Colonic mucosa (tissue), 4 donors: ENCODE measurements around the gene EEF1A2. TPM values are rescaled to one million over a fixed set of nuclear protein-coding genes. Genes with fewer than 3 reads are reported as not detected.

Experiments used
- DNase-seq: peaks from one replicate; pipeline ENCODE4 v3.0.0-alpha.2; 2020
- H3K27ac ChIP-seq: fragments of 200-600 bp; one replicate; pipeline ENCODE4 v1.8.0; 2021
- H3K27me3 ChIP-seq: fragments of 200-600 bp; one replicate; pipeline ENCODE4 v1.8.0; 2021
- H3K36me3 ChIP-seq: fragments of 200-600 bp; one replicate; pipeline ENCODE4 v1.8.0; 2021
- H3K4me1 ChIP-seq: fragments of 200-600 bp; one replicate; pipeline ENCODE4 v1.8.0; 2021; ENCODE audit warnings: mild to moderate bottlenecking
- H3K4me3 ChIP-seq: fragments of 200-600 bp; one replicate; pipeline ENCODE4 v1.8.0; 2021
- H3K9ac ChIP-seq, 2 donors: one replicate each; pipeline ENCODE4 v1.7.0; 2013; ENCODE audit warnings: control low read depth in 2 of 2, low read depth in 2 of 2, low read length in 2 of 2
- H3K9me3 ChIP-seq: fragments of 200-600 bp; one replicate; pipeline ENCODE4 v1.8.0; 2021
- intact Hi-C: fragments of 100-400 bp; cut with DNase I; formaldehyde crosslinking; loops from one replicate; pipeline ENCODE4 v1.14.1; 2022
- total RNA-seq, 2 donors: library from RNA; stranded (reverse); fragmentation: NEBNext Ultra II Directional in 1 of 2; extraction: Animal tissue kit (Norgen Biotek cat#: 25700) in 1 of 2; gene quantifications; one replicate each; pipeline ENCODE4 v1.2.1, GENCODE V29; 2021
- TF ChIP-seq, protein P1 (sequence below): fragments of 200-600 bp; IDR thresholded peaks from one replicate; pipeline ENCODE4 v1.8.0; 2022; ENCODE audit warnings: antibody characterized with exemption, mild to moderate bottlenecking
- donor health status: healthy.
- donor health status: DM: no; HTN: no; CAD: no.
- donor health status: DM: no; HTN: no; CAD: no.

The EEF1A2 gene
- total RNA-seq, 2 donors from 2014 or later, result 1.5 to 3.2 TPM

GRCh38 chr20:63490416-63490815 is 8.5 kb downstream of the EEF1A2 start:
- H3K4me3 ChIP-seq, result no peak overlapping the region
- H3K9ac ChIP-seq, result no peak overlapping the region
- peaks cover 18% of the 10 kb centered on the region for H3K27me3 ChIP-seq
- no peaks in the 10 kb centered on the region for H3K9me3 ChIP-seq
- TF ChIP-seq, protein P1, sequence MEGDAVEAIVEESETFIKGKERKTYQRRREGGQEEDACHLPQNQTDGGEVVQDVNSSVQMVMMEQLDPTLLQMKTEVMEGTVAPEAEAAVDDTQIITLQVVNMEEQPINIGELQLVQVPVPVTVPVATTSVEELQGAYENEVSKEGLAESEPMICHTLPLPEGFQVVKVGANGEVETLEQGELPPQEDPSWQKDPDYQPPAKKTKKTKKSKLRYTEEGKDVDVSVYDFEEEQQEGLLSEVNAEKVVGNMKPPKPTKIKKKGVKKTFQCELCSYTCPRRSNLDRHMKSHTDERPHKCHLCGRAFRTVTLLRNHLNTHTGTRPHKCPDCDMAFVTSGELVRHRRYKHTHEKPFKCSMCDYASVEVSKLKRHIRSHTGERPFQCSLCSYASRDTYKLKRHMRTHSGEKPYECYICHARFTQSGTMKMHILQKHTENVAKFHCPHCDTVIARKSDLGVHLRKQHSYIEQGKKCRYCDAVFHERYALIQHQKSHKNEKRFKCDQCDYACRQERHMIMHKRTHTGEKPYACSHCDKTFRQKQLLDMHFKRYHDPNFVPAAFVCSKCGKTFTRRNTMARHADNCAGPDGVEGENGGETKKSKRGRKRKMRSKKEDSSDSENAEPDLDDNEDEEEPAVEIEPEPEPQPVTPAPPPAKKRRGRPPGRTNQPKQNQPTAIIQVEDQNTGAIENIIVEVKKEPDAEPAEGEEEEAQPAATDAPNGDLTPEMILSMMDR, result no peak
- intact Hi-C loops, result no loop called here
- no peaks in the 10 kb centered on the region for H3K4me1 ChIP-seq
- DNase-seq, result no peak
- no peak overlapping the region for H3K27ac ChIP-seq
- H3K36me3 ChIP-seq, result no peaks in the 10 kb centered on the region

DNA sequence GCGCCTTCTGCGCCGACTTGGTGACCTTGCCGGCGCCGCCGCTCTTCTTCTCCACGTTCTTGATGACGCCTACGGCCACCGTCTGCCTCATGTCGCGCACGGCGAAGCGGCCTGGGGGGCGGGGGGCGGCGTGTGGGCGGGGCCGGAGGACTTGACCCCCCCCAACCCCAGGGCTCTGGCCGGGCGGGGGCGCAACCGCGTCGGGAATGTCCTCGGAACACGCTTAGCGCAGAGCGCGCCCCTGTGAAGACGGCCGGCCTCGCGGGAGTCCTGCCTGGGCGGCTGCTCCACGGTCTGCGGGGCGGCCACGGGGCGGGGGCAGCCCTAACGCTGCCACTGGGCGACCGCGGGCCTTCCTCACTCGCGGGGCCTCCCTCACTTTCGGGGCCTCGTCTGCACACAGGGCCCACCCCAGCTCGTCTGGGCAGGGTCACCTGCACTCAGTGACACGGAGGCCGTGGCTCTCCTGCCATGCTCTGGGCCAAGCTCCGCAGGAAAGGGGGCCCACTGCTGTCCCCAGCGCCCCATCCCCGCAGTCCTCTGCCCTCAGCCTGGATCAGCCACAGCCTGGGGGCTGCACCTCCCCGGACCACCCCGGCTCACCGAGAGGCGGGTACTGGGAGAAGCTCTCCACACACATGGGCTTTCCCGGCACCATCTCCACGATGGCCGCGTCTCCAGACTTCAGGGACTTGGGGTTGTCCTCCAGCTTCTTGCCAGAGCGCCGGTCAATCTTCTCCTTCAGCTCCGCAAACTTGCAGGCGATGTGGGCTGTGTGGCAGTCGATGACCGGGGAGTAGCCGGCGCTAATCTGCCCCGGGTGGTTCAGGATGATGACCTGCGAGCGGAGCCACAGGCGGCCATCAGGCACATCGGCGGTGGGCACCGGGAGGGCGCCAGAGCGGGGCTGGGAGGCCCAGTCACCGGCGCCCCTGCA is 10.3 kb downstream of the EEF1A2 start:
- intact Hi-C loops, result no loop called here
- Histone ChIP-seq H3K27me3 (peaks cover 18% of the 10 kb centered on the region), H3K9me3 (no peaks in the 10 kb centered on the region), H3K4me1 (no peaks in the 10 kb centered on the region), H3K27ac (no peak overlapping the region), H3K36me3 (no peaks in the 10 kb centered on the region), H3K9ac (no peak overlapping the region), H3K4me3 (no peak overlapping the region)
- no peak for DNase-seq
- TF ChIP-seq, protein P1, result no peak

- Histone ChIP-seq H3K36me3 (no peaks in the 10 kb centered on the region), H3K27me3 (peaks cover 18% of the 10 kb centered on the region), H3K4me3 (no peak overlapping the region), H3K27ac (no peak overlapping the region), H3K9me3 (no peaks in the 10 kb centered on the region), H3K9ac (no peak overlapping the region), H3K4me1 (no peaks in the 10 kb centered on the region)
- no peak for DNase-seq
- TF ChIP-seq, protein P1, result no peak
- intact Hi-C loops, result no loop called here
Measured at GRCh38 chr20:63487781-63488241, 11.1 kb downstream of the EEF1A2 start.

DNA sequence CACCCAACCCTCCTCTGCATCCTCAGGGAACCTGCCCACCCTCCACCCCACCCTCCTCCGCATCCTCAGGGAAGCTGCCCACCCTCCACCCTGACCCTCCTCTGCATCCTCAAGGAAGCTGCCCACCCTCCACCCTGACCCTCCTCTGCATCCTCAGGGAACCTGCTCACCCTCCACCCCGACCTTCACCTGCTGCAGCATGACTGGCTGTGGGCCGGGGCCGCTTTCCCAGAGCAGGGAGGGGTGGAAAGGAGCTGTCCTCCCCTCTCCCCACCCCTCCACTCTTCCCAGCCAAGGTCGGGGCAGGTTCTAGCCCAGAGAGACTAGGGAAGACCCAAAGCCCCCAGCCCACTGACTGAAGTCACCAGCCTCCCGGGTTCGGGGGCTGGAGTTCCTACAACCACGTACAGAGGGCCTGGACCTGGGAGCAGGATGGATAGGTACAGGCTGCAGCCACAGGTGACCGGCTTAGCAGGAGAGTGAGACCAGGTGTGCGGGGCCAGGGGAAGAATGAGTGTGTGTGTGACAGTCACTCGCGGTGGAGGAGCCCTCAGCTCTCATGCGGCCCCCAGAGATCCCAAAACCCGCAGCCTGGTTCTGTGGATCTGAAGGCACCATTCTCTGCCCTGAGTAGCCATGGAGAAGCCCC is 11.6 kb downstream of the EEF1A2 start:
- Histone ChIP-seq H3K9me3 (no peaks in the 10 kb centered on the region), H3K36me3 (no peaks in the 10 kb centered on the region), H3K4me1 (no peaks in the 10 kb centered on the region), H3K27ac (no peak overlapping the region), H3K27me3 (peaks cover 18% of the 10 kb centered on the region), H3K9ac (no peak overlapping the region), H3K4me3 (no peak overlapping the region)
- intact Hi-C loops, result no loop called here
- TF ChIP-seq, protein P1, result no peak
- no peak for DNase-seq

DNA sequence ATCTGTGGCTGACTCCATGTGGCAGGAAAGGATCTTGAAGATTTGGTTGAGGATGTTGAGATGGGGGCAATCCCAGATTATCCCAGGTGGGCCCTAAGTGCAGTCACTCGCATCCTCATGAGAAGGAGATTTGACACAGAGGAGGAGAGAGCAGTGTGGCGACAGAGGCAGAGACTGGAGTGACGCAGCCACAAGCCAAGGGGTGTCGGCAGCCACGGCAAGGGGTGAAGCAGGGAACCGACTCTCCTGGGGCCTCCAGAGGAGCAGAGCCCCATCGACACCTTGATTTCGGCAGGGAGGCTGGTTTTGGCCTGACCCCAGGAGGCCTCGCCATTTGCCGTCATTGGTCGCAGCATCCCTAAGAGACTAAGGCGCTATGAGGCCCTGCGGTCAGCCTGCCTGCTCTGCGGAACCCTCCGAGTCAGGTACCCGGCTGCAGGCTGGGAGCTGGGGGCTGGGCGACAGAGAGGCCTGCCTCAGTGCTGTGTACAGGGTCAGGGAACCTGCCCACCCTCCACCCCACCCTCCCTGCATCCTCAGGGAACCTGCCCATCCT is 12.5 kb downstream of the EEF1A2 start:
- no peaks in the 10 kb centered on the region for H3K36me3 ChIP-seq
- H3K27ac ChIP-seq, result no peak overlapping the region
- H3K27me3 ChIP-seq, result peaks cover 18% of the 10 kb centered on the region
- no peak overlapping the region for H3K9ac ChIP-seq
- H3K9me3 ChIP-seq, result no peaks in the 10 kb centered on the region
- no peak for DNase-seq
- TF ChIP-seq, protein P1, result no peak
- intact Hi-C loops, result no loop called here
- no peak overlapping the region for H3K4me3 ChIP-seq
- no peaks in the 10 kb centered on the region for H3K4me1 ChIP-seq
